Body of pancreas (tissue), 4 donors: ENCODE results near the gene DCP2. TPM values are rescaled to one million over a fixed set of nuclear protein-coding genes. Genes with fewer than 3 reads are reported as not detected.

Experiments used
- ATAC-seq: fragments of 150-250 bp; one replicate; pipeline ENCODE4 v1.9.1; 2016
- DNase-seq, 4 donors: peaks; one replicate each; pipeline ENCODE4 v3.0.0-alpha.2; 2019
- H3K27ac ChIP-seq, 4 donors: fragments of 200-600 bp; sonication (generic); 1 replicate in 3 of 4; 2 replicates in 1 of 4; pipeline versions ENCODE4 v1.5.1 to v1.6.1; 2016 to 2019; ENCODE audit warnings: mild to moderate bottlenecking in 1 of 4, mixed read lengths in 1 of 4, moderate library complexity in 1 of 4
- H3K27me3 ChIP-seq, 2 donors: fragments of 200-600 bp; sonication (generic); one replicate each; pipeline ENCODE4 v1.6.0; 2016; ENCODE audit warnings: mild to moderate bottlenecking in 1 of 2
- H3K36me3 ChIP-seq, 2 donors: fragments of 200-600 bp; sonication (generic); replicated peaks in 1 of 2; 2 replicates each; pipeline ENCODE4 v1.5.1; 2016; ENCODE audit warnings: low read depth in 2 of 2; ENCODE audit not compliant: insufficient read depth in 1 of 2
- H3K4me1 ChIP-seq: fragments of 200-600 bp; sonication (generic); one replicate; pipeline ENCODE4 v1.6.0; 2016
- H3K4me3 ChIP-seq, 2 donors: fragments of 200-600 bp; sonication (generic); 1 replicate in 1 of 2; 2 replicates in 1 of 2; pipeline ENCODE4 v1.5.1; 2016 to 2019
- H3K9me3 ChIP-seq, 3 donors: fragments of 200-600 bp; sonication (generic); 1 replicate in 2 of 3; 2 replicates in 1 of 3; pipeline ENCODE4 v1.5.1; 2016
- POLR2A ChIP-seq, 3 donors: fragments of 450-650 bp; IDR thresholded peaks; one replicate each; pipeline ENCODE4 v1.6.1; 2016; ENCODE audit warnings: antibody characterized with exemption in 3 of 3, mild to moderate bottlenecking in 2 of 3
- WGBS, 2 donors: methylation state at CpG; one replicate each; pipeline ENCODE4 v1.1.5; 2017; 5-methylcytosine and 5-hydroxymethylcytosine counted together
- intact Hi-C: fragments of 100-400 bp; cut with DNase I; formaldehyde crosslinking; loops from one replicate; pipeline ENCODE4 v1.15.1; 2023
- total RNA-seq, 2 donors: library from RNA; depleted of rRNA; stranded (reverse); fragments of >200 nt; gene quantifications; one replicate each; pipeline ENCODE4 v1.1.0, GENCODE V29; 2016
- TF ChIP-seq, protein P1 (sequence below), 7 experiments: fragments of 450-650 bp in 4 of 7; fragments of 200-600 bp in 3 of 7; sonication (generic) in 3 of 7; IDR thresholded peaks; one replicate each; pipeline ENCODE4 v1.5.1; 2016 to 2019; ENCODE audit warnings: antibody characterized with exemption in 7 of 7

Gene DCP2
- total RNA-seq, 2 donors from 2014 or later: 11.2 to 12.5 TPM

DNA sequence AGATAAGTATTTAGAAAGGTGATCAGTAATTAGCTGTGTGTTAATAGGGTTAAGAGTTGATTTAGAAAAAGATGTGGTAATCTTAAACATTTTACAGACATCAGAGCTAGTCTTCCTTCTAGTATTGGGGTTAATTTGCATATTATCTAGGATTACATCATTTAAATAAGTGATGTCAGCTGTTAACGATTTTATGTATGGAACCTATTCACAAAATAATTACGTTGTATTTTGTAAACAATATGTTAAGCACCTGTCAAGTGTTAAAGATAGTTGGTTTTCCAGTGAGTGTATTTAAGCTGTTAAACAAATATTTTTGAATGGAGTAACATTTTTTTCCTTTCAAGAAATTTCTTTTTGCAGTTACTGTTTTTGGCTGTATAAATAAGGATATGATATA is 2.2 kb downstream of the DCP2 start:
- intact Hi-C loops: no loop called here
- Histone ChIP-seq H3K27me3 (no peaks in the 10 kb centered on the region), H3K4me1 (peaks cover 17% of the 10 kb centered on the region), H3K36me3 (no peaks in the 10 kb centered on the region), H3K4me3 (no peak overlapping the region), H3K9me3 (no peaks in the 10 kb centered on the region), H3K27ac (no peak overlapping the region)
- ATAC-seq (no peak), DNase-seq (no peak)
- 9 to 13% methylated on average over 2 of the region's 2 CpGs for WGBS, 2 donors
- TF ChIP-seq, protein P1, sequence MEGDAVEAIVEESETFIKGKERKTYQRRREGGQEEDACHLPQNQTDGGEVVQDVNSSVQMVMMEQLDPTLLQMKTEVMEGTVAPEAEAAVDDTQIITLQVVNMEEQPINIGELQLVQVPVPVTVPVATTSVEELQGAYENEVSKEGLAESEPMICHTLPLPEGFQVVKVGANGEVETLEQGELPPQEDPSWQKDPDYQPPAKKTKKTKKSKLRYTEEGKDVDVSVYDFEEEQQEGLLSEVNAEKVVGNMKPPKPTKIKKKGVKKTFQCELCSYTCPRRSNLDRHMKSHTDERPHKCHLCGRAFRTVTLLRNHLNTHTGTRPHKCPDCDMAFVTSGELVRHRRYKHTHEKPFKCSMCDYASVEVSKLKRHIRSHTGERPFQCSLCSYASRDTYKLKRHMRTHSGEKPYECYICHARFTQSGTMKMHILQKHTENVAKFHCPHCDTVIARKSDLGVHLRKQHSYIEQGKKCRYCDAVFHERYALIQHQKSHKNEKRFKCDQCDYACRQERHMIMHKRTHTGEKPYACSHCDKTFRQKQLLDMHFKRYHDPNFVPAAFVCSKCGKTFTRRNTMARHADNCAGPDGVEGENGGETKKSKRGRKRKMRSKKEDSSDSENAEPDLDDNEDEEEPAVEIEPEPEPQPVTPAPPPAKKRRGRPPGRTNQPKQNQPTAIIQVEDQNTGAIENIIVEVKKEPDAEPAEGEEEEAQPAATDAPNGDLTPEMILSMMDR (IDR thresholded peaks at IDR 0.05): no peak
- no peak for TF ChIP-seq POLR2A (IDR thresholded peaks at IDR 0.05)

GRCh38 chr5:112979723-112980122 is 3.1 kb downstream of the DCP2 start:
- no peaks in the 10 kb centered on the region for H3K36me3 ChIP-seq
- H3K27ac ChIP-seq: no peak overlapping the region
- intact Hi-C loops: no loop called here
- TF ChIP-seq, protein P1 (IDR thresholded peaks at IDR 0.05): no peak
- no peak for TF ChIP-seq POLR2A (IDR thresholded peaks at IDR 0.05)
- H3K27me3 ChIP-seq: no peaks in the 10 kb centered on the region
- ATAC-seq: no peak
- DNase-seq: no peak
- no peak overlapping the region for H3K4me3 ChIP-seq
- WGBS, 2 donors: 58 to 75% methylated on average over 3 of the region's 3 CpGs
- peaks cover 17% of the 10 kb centered on the region for H3K4me1 ChIP-seq
- no peaks in the 10 kb centered on the region for H3K9me3 ChIP-seq

DNA sequence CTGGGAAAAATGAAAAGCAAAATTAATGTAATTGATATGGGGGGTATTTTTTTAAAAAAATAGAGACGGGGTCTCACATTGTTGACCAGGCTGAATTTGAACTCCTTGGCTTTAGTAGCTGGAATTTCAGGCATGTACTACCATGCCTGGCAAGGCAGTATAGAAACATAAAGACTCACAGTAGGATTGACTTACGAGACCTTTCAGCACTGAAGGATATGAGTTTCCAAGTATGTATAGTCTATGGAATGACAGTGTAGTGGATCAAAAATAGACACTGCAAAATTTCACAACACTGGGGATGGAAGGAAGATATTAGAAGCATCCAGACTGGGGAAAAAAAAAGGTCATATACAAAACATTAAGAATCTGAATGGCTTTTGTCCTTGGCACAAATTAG is 6.8 kb downstream of the DCP2 start:
- H3K4me1 ChIP-seq: peaks cover 5% of the 10 kb centered on the region
- ATAC-seq (no peak), DNase-seq (no peak)
- no peaks in the 10 kb centered on the region for H3K9me3 ChIP-seq
- WGBS, 2 donors: 91 to 95% methylated on average over 2 of the region's 2 CpGs
- H3K27me3 ChIP-seq: no peaks in the 10 kb centered on the region
- intact Hi-C loops: no loop called here
- H3K36me3 ChIP-seq: no peaks in the 10 kb centered on the region
- H3K4me3 ChIP-seq: no peak overlapping the region
- H3K27ac ChIP-seq: no peak overlapping the region
- TF ChIP-seq POLR2A (IDR thresholded peaks at IDR 0.05): no peak
- TF ChIP-seq, protein P1 (IDR thresholded peaks at IDR 0.05): no peak

DNA sequence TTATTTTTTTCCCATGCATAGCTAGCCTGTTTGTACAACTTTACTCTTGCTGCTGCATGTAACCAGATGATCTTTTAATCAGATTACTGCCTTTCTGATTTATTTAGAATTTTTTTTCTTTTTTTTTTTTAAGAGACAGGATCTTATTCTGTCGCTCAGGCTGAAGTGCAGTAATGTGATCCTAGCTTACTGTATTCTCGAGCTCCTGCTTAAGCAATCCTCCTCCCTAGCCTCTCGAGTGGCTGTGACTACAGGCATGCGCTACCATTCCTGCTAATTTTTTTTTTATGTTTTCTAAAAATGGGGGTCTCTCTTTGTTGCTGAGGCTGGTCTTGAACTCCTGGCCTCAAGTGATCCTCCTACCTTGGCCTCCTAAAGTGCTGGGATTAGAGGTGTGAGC is 9.6 kb downstream of the DCP2 start:
- TF ChIP-seq POLR2A (IDR thresholded peaks at IDR 0.05): no peak
- TF ChIP-seq, protein P1 (IDR thresholded peaks at IDR 0.05): no peak
- ATAC-seq: no peak
- H3K27ac ChIP-seq: no peak overlapping the region
- H3K4me3 ChIP-seq: no peak overlapping the region
- no peaks in the 10 kb centered on the region for H3K4me1 ChIP-seq
- H3K9me3 ChIP-seq: no peaks in the 10 kb centered on the region
- intact Hi-C loops: no loop called here
- WGBS, 2 donors: 95 to 97% methylated on average over 4 of the region's 4 CpGs
- H3K27me3 ChIP-seq: no peaks in the 10 kb centered on the region
- no peaks in the 10 kb centered on the region for H3K36me3 ChIP-seq
- no peak for DNase-seq

GRCh38 chr5:112995764-112996618 is 19.4 kb downstream of the DCP2 start:
- intact Hi-C loops: no loop called here
- Histone ChIP-seq H3K36me3 (no peaks in the 10 kb centered on the region), H3K9me3 (no peaks in the 10 kb centered on the region), H3K27ac (no peak overlapping the region), H3K27me3 (no peaks in the 10 kb centered on the region), H3K4me1 (no peaks in the 10 kb centered on the region), H3K4me3 (no peak overlapping the region)
- DNase-seq (peak; percentile 71 to 84 (median 76)), ATAC-seq (peak; percentile 77)
- TF ChIP-seq, protein P1 (IDR thresholded peaks at IDR 0.05): peak; percentile 76 to 90 (median 86)
- no peak for TF ChIP-seq POLR2A (IDR thresholded peaks at IDR 0.05)
- 17 to 18% methylated on average over 7 of the region's 7 CpGs for WGBS, 2 donors
